Ovary (tissue), 9 donors: Measurements from ENCODE around the gene KLHL6. TPM values are rescaled to one million over a fixed set of nuclear protein-coding genes. Genes with fewer than 3 reads are reported as not detected.

Experiments
- DNase-seq, 5 donors: peaks; one replicate each; pipeline ENCODE4 v3.0.0-alpha.2; 2019 to 2020
- H3K27ac ChIP-seq, 2 donors: fragments of 200-600 bp; one replicate each; pipeline versions ENCODE4 v1.5.1 to v1.8.0; 2019 to 2022
- H3K27me3 ChIP-seq: fragments of 200-600 bp; one replicate; pipeline ENCODE4 v1.8.0; 2022
- H3K36me3 ChIP-seq: fragments of 200-600 bp; sonication (generic); one replicate; pipeline ENCODE4 v1.5.1; 2019
- H3K4me1 ChIP-seq: one replicate; pipeline ENCODE4 v1.8.1; 2013; ENCODE audit warnings: mild to moderate bottlenecking, moderate library complexity; ENCODE audit not compliant: insufficient read depth
- H3K4me3 ChIP-seq: fragments of 200-600 bp; sonication (generic); one replicate; pipeline ENCODE4 v1.5.1; 2017
- H3K9me3 ChIP-seq, 2 donors: fragments of 200-600 bp in 1 of 2; sonication (generic) in 1 of 2; one replicate each; pipeline versions ENCODE4 v1.5.1 to v1.8.1; 2013 to 2019; ENCODE audit warnings: mild to moderate bottlenecking in 1 of 2, moderate library complexity in 1 of 2
- CTCF ChIP-seq, 3 donors: fragments of 450-650 bp in 2 of 3; fragments of 200-600 bp in 1 of 3; IDR thresholded peaks; one replicate each; pipeline versions ENCODE4 v1.5.1 to v1.8.0; 2016 to 2022; ENCODE audit warnings: antibody characterized with exemption in 3 of 3, mild to moderate bottlenecking in 1 of 3
- EP300 ChIP-seq: sonication (generic); formaldehyde crosslinking; IDR thresholded peaks from one replicate; pipeline ENCODE4 v1.6.1; 2017; ENCODE audit warnings: antibody characterized with exemption
- POLR2A ChIP-seq: fragments of 450-650 bp; IDR thresholded peaks from one replicate; pipeline ENCODE4 v1.6.1; 2017; ENCODE audit warnings: antibody characterized with exemption, mild to moderate bottlenecking, moderate library complexity
- WGBS, 3 donors: extraction: QIAGEN DNeasy Blood & Tissue Kit in 1 of 3; methylation state at CpG; one replicate each; pipeline versions ENCODE4 v1.1.5 to v1.1.7; 2013 to 2017; 5-methylcytosine and 5-hydroxymethylcytosine counted together
- intact Hi-C, 4 donors: fragments of 100-400 bp; cut with DNase I; formaldehyde crosslinking; loops; one replicate each; pipeline versions ENCODE4 v1.11.0 to v1.15.1; 2022 to 2023
- polyA plus RNA-seq, 2 donors: library from polyadenylated mRNA; stranded (reverse); fragments of 200-250 nt in 1 of 2; fragments of 350-450 nt in 1 of 2; fragmentation: Illumina TruSeq in 1 of 2; extraction: RNeasy Lipid Tissue Mini Kit (QIAGEN cat#74804) in 1 of 2; gene quantifications; one replicate each; pipeline ENCODE4 v1.2.3, GENCODE V29; 2013 to 2014
- total RNA-seq, 7 donors: library from RNA; depleted of rRNA in 2 of 7; stranded (reverse); fragments of >200 nt in 2 of 7; fragmentation: NEBNext Ultra II Directional in 3 of 7; extraction: Animal tissue kit (Norgen Biotek cat#: 25700) in 3 of 7; gene quantifications; one replicate each; pipeline versions ENCODE4 v1.1.0 to v1.2.4, GENCODE V29; 2016 to 2023
- donor health status: DM: no; HTN: no; CAD: no; lungs with moderate emphysema.
- donor health status: DM: no; HTN: no; CAD: no.
- donor health status: Bipolar disorder and iron deficiency.
- donor health status: DM: yes; HTN: yes; CAD: no.
- donor health status: DM: no; HTN: no; CAD: no.
- donor health status: DM: yes; HTN: yes; CAD: no.

KLHL6 gene
- total and polyA plus RNA-seq, 9 donors: 0.21 to 3.9 (median 0.92) TPM

GRCh38 chr3:183560607-183561006 lies 5.1 kb upstream of the KLHL6 start:
- DNase-seq: no peak
- peaks cover 22% of the 10 kb centered on the region for H3K4me1 ChIP-seq
- TF ChIP-seq CTCF (IDR thresholded peaks at IDR 0.05): no peak
- TF ChIP-seq EP300: no peak
- TF ChIP-seq POLR2A: no peak
- WGBS, 3 donors: 91 to 96% (median 95%) methylated on average over 9 of the region's 9 CpGs
- no peaks in the 10 kb centered on the region for H3K36me3 ChIP-seq
- no peaks in the 10 kb centered on the region for H3K9me3 ChIP-seq
- no peak overlapping the region for H3K4me3 ChIP-seq
- H3K27ac ChIP-seq: no peak overlapping the region
- no peaks in the 10 kb centered on the region for H3K27me3 ChIP-seq
- intact Hi-C loops: no loop called here

- TF ChIP-seq POLR2A (no peak), EP300 (no peak), CTCF (IDR thresholded peaks at IDR 0.05) (no peak)
- intact Hi-C loops: no loop called here
- WGBS, 3 donors: 64 to 68% (median 65%) methylated on average over 8 of the region's 8 CpGs
Measured at GRCh38 chr3:183558495-183558894, 3.0 kb upstream of the KLHL6 start.

GRCh38 chr3:183556722-183557121 lies 1.2 kb upstream of the KLHL6 start:
- H3K27me3 ChIP-seq: no peaks in the 10 kb centered on the region
- no peaks in the 10 kb centered on the region for H3K36me3 ChIP-seq
- DNase-seq: no peak
- H3K4me3 ChIP-seq: no peak overlapping the region
- intact Hi-C loops: no loop called here
- peaks cover 6% of the 10 kb centered on the region for H3K4me1 ChIP-seq
- no peak for TF ChIP-seq POLR2A
- TF ChIP-seq EP300: no peak
- TF ChIP-seq CTCF (IDR thresholded peaks at IDR 0.05): no peak
- H3K9me3 ChIP-seq: no peaks in the 10 kb centered on the region
- H3K27ac ChIP-seq: no peak overlapping the region
- WGBS, 3 donors: 86 to 89% (median 87%) methylated on average over 5 of the region's 5 CpGs

More at GRCh38 chr3:183558495-183558894, 3.0 kb upstream of the KLHL6 start:
- DNase-seq: no peak
- Histone ChIP-seq H3K27me3 (no peaks in the 10 kb centered on the region), H3K36me3 (no peaks in the 10 kb centered on the region), H3K4me3 (no peak overlapping the region), H3K4me1 (peaks cover 14% of the 10 kb centered on the region), H3K9me3 (no peaks in the 10 kb centered on the region), H3K27ac (no peak overlapping the region)

GRCh38 chr3:183554377-183554776 lies 1.1 kb downstream of the KLHL6 start:
- no peak for TF ChIP-seq CTCF (IDR thresholded peaks at IDR 0.05)
- no peak for TF ChIP-seq POLR2A
- TF ChIP-seq EP300: no peak
- H3K27ac ChIP-seq: no peak overlapping the region
- no peak for DNase-seq
- H3K36me3 ChIP-seq: no peaks in the 10 kb centered on the region
- H3K4me1 ChIP-seq: no peaks in the 10 kb centered on the region
- intact Hi-C loops: no loop called here
- no peak overlapping the region for H3K4me3 ChIP-seq
- WGBS, 3 donors: 87 to 93% (median 89%) methylated on average over 1 of the region's 1 CpG
- H3K9me3 ChIP-seq: no peaks in the 10 kb centered on the region
- no peaks in the 10 kb centered on the region for H3K27me3 ChIP-seq
